ENCODE measurements around the gene COL4A2.

- no peak for TF ChIP-seq POLR2AphosphoS5 (IDR thresholded peaks at IDR 0.05; ENCODE audit: borderline replicate concordance, low read depth, low read length)
- TF ChIP-seq EZH2 (IDR thresholded peaks at IDR 0.05) = no peak
- no peak for TF ChIP-seq FOXP2 (optimal IDR thresholded peaks at IDR 0.05; ENCODE audit: control extremely low read depth, extremely low read length, insufficient read depth)
Observed at GRCh38 chr13:110274687-110275086, 32.4 kb upstream of the COL4A2 start.
